ENCODE data around the gene ATP5MK.

GRCh38 chr10:103374263-103374662 is 22.0 kb downstream of the ATP5MK start:
- TF ChIP-seq POLR2A (IDR thresholded peaks at IDR 0.05) (no peak), CTCF (IDR thresholded peaks at IDR 0.05) (no peak)
